HG02571 (cell line): Measurements from ENCODE around the gene TMEM119.

Experiments
- ATAC-seq: cut with Tn5 transposase; IDR thresholded peaks from one replicate; pipeline ENCODE4 v1.9.1; 2021; ENCODE audit warnings: mild to moderate bottlenecking, moderate library complexity; ENCODE audit not compliant: unreplicated experiment

The TMEM119 gene

GRCh38 chr12:108547686-108548085 is 50.2 kb downstream of the TMEM119 start:
- ATAC-seq, result no peak

GRCh38 chr12:108543652-108544051 is 54.2 kb downstream of the TMEM119 start:
- ATAC-seq, result no peak

GRCh38 chr12:108542320-108542719 is 55.6 kb downstream of the TMEM119 start:
- ATAC-seq, result no peak
